NB4 (cell line): ENCODE measurements around the gene OXNAD1.

Experiments
- POLR2A ChIP-seq: IDR thresholded peaks from 2 replicates; pipeline ENCODE4 v1.6.1; 2011; ENCODE audit warnings: mild to moderate bottlenecking; ENCODE audit not compliant: insufficient read length; ENCODE audit errors: extremely low read depth
- TF ChIP-seq, protein P1 (sequence below): IDR thresholded peaks from one replicate; pipeline ENCODE4 v1.5.1; 2012; ENCODE audit warnings: low read depth, low read length
- TF ChIP-seq, protein P2 (sequence below): IDR thresholded peaks from 2 replicates; pipeline ENCODE4 v1.6.1; 2011; ENCODE audit warnings: low read depth, low read length

DNA sequence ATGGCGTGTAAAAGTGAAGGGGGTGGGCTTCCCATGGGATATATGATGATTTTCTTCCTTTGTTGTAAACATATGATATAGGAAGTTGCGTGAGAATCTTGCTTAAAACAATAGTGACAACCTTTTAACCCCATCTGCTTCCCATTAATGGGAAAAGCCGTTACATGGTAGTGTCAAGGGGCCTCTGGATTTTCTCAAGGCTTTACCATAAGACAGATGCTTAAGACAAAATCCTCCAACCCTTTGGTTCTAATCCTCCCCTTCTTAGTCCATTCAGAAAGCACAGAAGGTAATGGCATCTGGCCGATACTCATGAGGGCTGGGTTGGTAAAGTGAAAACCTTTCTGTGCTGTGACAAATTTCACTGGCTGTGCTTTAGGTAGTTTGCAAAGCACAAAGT is 25.2 kb upstream of the OXNAD1 start:
- TF ChIP-seq, protein P1, sequence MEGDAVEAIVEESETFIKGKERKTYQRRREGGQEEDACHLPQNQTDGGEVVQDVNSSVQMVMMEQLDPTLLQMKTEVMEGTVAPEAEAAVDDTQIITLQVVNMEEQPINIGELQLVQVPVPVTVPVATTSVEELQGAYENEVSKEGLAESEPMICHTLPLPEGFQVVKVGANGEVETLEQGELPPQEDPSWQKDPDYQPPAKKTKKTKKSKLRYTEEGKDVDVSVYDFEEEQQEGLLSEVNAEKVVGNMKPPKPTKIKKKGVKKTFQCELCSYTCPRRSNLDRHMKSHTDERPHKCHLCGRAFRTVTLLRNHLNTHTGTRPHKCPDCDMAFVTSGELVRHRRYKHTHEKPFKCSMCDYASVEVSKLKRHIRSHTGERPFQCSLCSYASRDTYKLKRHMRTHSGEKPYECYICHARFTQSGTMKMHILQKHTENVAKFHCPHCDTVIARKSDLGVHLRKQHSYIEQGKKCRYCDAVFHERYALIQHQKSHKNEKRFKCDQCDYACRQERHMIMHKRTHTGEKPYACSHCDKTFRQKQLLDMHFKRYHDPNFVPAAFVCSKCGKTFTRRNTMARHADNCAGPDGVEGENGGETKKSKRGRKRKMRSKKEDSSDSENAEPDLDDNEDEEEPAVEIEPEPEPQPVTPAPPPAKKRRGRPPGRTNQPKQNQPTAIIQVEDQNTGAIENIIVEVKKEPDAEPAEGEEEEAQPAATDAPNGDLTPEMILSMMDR: no peak
- TF ChIP-seq POLR2A: no peak
- TF ChIP-seq, protein P2, sequence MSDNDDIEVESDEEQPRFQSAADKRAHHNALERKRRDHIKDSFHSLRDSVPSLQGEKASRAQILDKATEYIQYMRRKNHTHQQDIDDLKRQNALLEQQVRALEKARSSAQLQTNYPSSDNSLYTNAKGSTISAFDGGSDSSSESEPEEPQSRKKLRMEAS: no peak
